HG03066 (cell line): Measurements from ENCODE around the gene LZTR1.
"Not testable (repeated sequence)": the region's sequence is repeated elsewhere in the genome, so short reads cannot be mapped to it uniquely, and the experiment has no call there.

Experiments used
- ATAC-seq: cut with Tn5 transposase; IDR thresholded peaks from one replicate; pipeline ENCODE4 v1.9.1; 2021; ENCODE audit warnings: low read depth; ENCODE audit not compliant: unreplicated experiment

The LZTR1 gene

DNA sequence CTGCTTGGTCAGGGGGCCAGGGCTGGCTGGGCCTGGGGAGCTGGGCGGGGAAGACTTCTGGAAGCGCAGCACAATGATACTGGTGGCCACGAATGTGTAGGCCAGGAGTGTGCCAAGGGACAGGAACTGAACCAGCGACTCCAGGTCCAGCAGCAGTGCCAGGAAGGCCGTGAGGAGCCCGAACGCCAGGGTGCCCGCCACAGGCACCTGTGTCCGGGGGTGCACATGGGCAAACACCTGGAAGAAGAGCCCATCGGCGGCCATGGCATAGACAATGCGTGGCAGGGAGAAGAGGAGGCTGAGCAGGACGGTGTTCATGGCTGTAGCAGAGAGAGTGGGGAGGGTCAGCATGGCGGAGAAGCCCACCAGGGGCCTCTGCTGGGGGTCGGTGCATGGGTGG, 47.9 kb downstream of the LZTR1 start:
- no peak for ATAC-seq

DNA sequence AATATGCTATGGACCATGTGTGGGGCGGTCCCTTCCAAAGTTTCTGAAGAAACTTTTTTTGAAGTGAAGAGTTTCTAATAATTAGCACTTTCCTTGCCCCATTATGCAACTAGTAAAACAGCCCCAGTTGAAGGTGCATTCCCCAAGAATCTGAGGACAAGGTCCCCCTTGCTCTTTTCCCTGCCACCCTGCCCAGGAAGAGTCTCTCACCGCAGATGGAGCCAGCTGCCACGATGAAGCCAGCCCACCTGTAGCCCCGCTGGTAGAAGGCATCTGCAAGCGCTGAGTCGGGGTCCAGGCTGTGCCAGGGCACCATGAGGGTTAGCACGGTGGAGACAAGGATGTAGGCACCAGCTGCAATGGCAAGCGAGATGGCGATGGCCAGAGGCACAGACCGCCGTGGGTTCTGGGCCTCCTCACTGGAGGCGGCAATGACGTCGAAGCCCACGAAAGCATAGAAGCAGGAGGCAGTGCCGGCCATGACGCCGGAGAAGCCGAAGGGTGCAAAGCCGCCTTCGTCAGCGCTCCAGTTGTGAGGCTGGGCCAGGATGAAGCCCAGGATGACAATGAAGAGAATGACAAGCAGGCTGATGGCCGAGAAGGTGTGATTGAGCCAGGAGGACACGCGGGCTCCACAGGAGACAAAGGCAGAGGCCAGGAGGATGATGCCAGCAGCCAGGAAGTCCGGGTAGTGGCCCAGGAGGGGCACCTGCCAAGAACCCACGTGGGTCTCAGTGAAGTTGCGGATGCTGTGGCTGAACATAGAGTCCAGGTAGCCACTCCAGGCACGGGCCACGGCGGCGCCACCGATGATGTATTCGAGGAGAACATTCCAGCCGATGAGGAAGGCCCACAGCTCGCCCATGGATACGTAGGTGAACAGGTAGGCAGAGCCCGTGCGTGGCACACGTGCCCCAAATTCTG, 48.8 kb downstream of the LZTR1 start:
- ATAC-seq: no peak

DNA sequence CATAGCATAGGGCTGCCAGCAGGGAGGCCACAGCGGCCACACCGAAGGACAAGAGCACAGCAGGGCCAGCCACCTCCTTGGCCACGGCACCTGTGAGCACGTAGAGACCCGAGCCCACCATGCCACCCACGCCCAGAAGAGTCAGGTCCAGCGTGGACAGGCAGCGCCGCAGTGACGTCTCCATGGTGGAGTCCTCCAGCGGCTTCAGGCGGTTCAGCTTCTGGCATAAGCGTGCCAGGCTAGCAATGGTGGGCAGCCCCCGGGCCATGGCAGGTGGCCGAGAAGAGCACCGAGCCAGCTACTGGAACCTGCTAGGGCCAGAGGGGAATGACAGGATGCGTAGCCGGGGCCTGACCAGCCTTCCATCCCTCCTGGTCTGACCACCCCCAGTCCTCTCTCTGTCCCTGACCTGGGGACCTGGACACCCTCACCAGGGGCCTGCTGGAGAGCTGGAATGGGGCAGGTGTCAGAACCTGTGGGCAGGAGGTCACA, 49.5 kb downstream of the LZTR1 start:
- no peak for ATAC-seq

DNA sequence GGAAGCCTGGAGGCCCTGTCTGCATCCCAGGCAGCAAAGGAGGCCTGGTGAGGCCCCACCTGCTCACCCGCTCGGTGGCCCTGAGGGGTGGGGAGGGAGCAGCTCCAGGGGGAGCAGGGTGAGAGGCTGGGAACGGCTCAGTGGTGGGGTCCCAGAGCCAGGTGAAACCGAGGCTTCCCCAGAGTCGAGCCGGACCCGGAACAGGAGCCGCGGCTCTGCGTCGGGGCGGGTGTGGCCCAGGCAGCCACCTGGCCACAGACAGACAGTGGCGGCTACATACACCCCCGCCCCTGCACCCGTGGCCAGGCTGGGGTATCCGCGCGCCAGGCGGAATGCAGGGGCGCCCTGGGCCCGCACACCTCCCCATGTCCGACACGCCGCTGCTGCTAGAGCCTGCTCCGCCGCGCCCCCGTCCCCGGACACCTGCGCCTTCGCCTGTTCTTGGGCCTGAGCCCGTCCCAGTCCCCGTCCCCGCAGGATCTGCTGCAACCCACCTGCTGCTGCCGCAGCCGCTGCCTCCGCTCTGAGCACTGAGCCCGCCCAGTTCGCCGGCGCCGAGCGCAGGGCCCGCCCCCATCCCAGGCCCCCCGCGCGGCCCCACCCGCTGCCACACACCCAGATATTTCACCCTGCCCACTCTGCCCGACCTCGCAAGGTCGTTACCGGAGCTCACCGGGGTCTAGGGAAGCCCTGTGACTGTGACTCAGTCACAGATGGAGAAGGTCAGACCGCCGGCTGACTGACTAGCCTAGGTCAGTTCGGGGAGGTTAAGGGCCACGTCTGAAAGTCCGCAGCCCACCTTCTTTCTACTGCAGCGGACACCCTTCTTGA, 50.2 kb downstream of the LZTR1 start, which contains the start of gene SLC7A4:
TSS of gene SLC7A4 (minus strand) at position 525 of the 831 bp plus-strand sequence. CDS start 749 bp downstream, outside the sequence.
- ATAC-seq: no peak

GRCh38 chr22:21032868-21033688, 51.0 kb downstream of the LZTR1 start:
- ATAC-seq: no peak

GRCh38 chr22:21033895-21034294, 51.8 kb downstream of the LZTR1 start:
- no peak for ATAC-seq

DNA sequence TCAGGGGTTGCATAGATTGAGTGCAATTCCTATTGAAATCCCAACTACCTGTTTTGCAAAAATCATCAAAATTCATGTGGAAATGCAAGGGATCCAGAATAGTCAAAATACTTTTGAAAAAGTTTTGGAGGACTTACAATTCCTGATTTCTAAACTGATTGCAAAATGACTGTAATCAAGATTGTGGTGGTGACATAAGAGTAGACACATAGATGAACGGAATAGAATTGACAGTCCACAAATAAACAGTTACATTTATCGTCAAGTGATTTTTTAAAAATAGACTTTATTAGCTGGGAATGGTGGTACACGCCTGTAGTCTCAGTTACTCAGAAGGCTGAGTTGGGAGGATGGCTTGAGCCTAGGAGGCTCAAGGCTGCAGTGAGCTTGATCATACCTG, 52.9 kb downstream of the LZTR1 start:
- no peak for ATAC-seq

GRCh38 chr22:21038405-21038804, 56.3 kb downstream of the LZTR1 start:
- ATAC-seq: no peak

DNA sequence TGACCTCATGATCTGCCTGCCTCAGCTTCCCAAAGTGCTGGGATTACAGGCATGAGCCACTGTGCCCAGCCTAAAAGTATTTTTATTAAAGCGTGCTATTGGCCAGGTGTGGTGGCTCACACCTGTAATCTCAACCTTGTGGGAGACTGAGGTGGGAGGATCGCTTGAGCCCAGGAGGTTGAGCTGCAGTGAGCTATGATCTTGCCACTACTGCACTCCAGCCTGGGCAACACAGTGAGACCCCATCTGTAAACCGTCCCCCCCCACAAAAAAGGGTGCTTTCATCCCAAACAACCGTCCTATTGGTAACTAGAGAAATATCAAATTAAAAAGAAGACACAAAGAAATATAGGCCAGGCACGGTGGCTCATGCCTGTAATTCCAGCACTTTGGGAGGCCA, 57.1 kb downstream of the LZTR1 start:
- not testable (repeated sequence) for ATAC-seq

DNA sequence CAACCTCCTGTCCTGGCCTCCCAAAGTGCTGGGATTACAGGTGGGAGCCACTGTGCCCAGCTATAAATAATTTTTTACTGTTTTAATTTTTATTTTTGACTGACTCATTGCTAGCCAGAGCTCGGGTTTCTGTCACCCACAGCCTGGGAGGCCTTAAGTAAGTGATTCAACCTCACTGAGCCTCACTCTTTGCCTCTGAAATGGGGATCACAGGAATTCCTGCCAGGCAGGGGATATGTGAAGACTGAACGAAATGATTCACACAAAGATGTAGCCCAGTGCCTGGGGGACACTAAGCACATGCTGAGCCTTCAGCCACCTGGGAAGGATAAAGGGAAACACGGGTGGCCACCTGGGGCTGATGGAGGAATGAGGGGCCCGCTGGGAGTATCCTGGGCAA, 59.8 kb downstream of the LZTR1 start:
- no peak for ATAC-seq

DNA sequence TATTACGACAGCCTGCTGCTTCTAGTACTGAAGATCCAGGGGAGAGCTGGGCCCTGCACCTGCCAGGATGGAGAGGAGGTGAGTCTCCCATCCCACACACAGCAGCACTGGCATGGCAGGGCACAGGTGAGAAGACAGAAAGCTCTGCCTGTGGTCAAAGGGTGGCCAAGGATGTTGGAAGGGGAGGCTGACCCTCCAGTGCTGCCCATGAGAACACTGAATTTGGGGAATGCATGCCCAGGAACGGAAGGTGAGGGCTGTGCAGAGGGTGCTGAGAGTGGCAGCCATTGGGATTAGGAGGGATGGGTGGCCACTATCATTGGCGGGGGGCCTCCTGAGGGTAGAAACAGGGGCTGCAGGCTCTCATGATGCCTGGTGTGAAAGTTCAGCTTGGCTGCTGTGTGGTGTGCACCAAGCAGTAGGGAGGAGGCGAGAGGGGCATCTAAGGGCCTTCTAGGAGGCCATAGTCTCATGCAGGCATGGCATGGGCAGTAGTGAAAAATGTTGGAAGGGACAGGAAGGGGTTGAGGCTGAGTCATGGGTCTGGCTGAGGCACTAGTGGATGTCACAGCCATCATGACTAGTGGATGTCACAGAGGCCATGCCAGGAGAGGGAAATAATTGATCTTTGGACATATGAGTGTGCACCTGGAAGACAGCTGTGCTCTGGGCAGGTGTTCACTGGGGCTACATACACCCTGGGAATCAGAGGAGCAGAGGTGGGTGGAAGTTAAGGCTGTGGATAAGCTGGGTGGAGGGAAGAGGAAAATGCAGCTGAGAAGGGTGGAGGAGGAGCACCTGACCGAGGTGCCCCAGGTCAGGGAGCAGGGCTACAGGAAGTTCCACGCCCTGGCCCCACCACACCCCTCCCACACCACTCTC, 61.1 kb downstream of the LZTR1 start:
- no peak for ATAC-seq

- no peak for ATAC-seq
These were observed 61.9 kb downstream of the LZTR1 start for GRCh38 chr22:21043860-21044535.

DNA sequence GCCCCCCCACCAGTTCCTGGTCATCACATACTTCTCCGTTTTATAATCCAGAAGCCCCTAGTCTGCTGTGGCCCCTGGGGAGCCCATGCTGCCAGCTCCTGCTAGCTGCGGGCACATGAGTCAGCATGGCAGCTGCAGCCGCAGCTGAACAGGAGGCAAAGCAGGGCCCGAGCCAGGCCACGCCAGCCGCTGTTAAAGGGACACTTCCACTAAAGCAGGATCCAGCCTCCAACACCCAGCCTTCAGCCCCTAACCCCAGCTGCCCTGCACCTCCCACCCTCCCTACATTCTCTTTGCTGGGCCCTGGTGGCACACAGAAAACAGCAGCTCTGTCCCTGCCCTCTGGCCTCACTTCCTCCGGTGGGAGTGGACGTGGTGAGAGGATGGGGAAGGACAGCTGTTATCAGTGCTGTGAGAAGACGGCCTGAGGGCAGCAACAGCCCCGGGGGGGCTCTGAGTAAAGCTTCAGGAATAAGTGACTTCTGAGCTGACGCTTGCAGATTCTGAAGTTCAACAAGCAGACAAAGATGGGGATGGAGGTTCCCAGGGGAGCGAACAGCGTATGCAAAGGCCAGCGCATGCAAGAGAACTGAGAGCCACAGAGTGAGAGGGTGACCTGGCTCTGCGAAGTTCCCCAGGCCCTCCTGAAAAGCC, 63.0 kb downstream of the LZTR1 start:
- ATAC-seq: no peak

- no peak for ATAC-seq
These were observed 63.6 kb downstream of the LZTR1 start, which contains the start of gene LRRC74B for GRCh38 chr22:21045585-21046294. Gene LRRC74B, plus strand, starts transcription at chr22:21045946. Its CDS starts 41 bp downstream, at chr22:21045987.

DNA sequence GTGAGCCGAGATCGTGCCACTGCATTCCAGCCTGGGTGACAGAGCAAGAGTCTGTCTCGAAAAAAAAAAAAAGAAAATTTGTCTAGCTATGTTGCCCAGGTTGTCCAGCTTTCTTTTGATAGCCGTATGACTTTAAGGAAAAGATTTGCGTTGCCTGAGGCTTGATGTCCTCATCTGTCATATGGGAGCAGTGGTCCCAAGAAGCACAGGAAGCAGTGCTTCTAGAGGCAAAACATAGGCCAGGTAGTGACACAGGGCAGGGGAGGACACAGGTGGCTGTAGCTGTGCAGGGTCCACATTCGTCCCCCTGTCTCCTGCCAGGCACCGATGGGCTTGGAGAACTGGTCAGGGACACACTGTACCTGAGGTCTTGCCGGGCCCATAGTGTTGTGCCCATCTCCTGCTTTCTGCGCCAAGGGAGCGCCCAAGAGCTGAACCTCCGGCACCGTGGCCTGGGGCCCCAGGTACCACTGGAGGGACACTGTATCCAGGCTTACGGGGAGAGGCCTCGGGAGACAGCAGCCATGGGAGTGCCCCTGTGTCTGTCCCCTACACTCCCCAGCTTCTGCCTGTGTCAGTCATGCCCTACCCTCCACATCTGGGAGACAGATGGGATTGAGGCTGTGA, 65.1 kb downstream of the LZTR1 start:
- no peak for ATAC-seq

DNA sequence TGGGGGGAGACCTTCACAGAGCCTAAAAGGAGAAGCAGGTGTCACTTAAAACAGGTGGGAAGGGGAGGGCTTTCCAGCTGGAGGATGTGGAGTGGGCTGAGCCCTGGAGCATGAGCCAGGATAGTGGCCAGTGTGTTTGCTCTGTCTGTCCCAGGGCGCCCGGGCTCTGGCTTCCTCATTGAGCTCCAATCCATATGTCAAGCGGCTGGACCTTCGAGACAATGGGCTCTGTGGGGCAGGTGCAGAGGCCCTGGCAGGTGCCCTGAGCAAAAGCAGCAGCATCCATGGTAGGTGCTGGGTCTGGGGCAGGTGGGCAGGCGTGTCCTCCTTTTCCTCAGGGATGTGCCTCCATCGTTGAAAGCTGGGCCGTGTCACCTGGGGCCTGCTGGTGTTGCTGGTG, 65.6 kb downstream of the LZTR1 start:
- no peak for ATAC-seq

DNA sequence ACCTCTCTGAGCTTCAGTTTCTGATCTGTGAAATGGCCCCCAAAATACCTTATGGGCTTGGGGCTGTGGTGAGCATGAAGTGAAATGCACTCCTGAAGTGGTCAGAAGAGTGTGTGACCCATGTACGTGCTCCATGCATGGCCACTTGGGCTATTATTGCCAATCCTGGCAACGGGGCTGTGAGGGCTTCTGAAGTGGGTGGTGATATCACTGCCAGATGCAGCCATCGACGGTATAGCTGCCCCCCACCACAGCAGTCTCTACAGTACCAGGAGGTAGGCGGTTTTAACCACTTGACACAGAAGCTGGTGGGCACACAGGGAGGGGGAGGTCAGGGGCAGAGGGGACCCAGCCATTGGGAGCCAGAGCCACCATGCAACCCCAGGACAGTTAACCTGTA, 66.4 kb downstream of the LZTR1 start:
- not testable (repeated sequence) for ATAC-seq
